K562 (cell line): Measurements from ENCODE around the gene MYH9. TPM values are rescaled to one million over a fixed set of nuclear protein-coding genes. Genes with fewer than 3 reads are reported as not detected.

Source experiments
- ATAC-seq: fragments of 200-7000 bp; cut with Tn5 transposase; 3 replicates; pipeline ENCODE4 v1.9.1; 2020; ENCODE audit warnings: moderate library complexity
- BruUV-seq: library from RNA; stranded (reverse); fragments of 400-500 nt; replicated peaks from 2 replicates; lab custom pipeline; 2021; lab: Mats Ljungman, UMichigan
- CTCF ChIA-PET: fragments of 300-600 bp; formaldehyde crosslinking; extraction: SDS; loops from one replicate; lab custom pipeline; 2021; ENCODE audit warnings: low intra/inter-chr PET ratio; lab: Yijun Ruan, JAX
- POLR2A ChIA-PET: fragments of 300-600, 350-650 bp; sonication (Branson Sonifier 250); formaldehyde crosslinking; extraction: SDS; loops from one replicate; lab custom pipeline; 2021; ENCODE audit warnings: antibody characterized with exemption, inconsistent platforms; lab: Yijun Ruan, JAX
- DNase-seq, 4 experiments: peaks; one replicate each; pipeline versions ENCODE4 v3.0.0 to v3.0.0-alpha.2; 2011 to 2018; ENCODE audit warnings: low spot score in 3 of 4, mixed read lengths in 3 of 4; ENCODE audit errors: extremely low read depth in 1 of 4
- FAIRE-seq: peaks from 2 replicates; lab custom pipeline; 2011; peaks lifted over from hg19 to GRCh38; lab: Jason Lieb, UNC
- H2AFZ ChIP-seq: 2 replicates; pipeline ENCODE4 v1.6.0; 2011; ENCODE audit warnings: low read depth, low read length, control low read depth, inconsistent platforms
- H3K27ac ChIP-seq: fragments of 200-600 bp; 3 replicates; pipeline ENCODE4 v1.8.0; 2011; ENCODE audit warnings: low read depth, mild to moderate bottlenecking, control low read depth, inconsistent platforms, low read length, moderate library complexity, mixed read lengths; ENCODE audit errors: extremely low read depth
- H3K27me3 ChIP-seq, 2 experiments: fragments of 300-600 bp in 1 of 2; 2 replicates in 1 of 2; 3 replicates in 1 of 2; pipeline versions ENCODE4 v1.6.0 to v1.8.0; 2011; ENCODE audit warnings: inconsistent platforms in 2 of 2, low read length in 2 of 2, mild to moderate bottlenecking in 1 of 2, mixed read lengths in 1 of 2, moderate library complexity in 1 of 2; ENCODE audit not compliant: control insufficient read depth in 2 of 2, insufficient read depth in 2 of 2
- H3K36me3 ChIP-seq: fragments of 300-600 bp; 3 replicates; pipeline ENCODE4 v1.8.0; 2011; ENCODE audit warnings: mild to moderate bottlenecking, low read length, inconsistent platforms; ENCODE audit not compliant: control insufficient read depth, insufficient read depth
- H3K4me1 ChIP-seq, 2 experiments: fragments of 200-600 bp in 1 of 2; replicated peaks in 1 of 2; 2 replicates in 1 of 2; 3 replicates in 1 of 2; pipeline versions ENCODE4 v1.5.1 to v1.8.0; 2011; ENCODE audit warnings: inconsistent platforms in 2 of 2, low read length in 2 of 2, mild to moderate bottlenecking in 1 of 2, mixed read lengths in 1 of 2, moderate library complexity in 1 of 2; ENCODE audit not compliant: control insufficient read depth in 2 of 2, insufficient read depth in 2 of 2
- H3K4me2 ChIP-seq: 2 replicates; pipeline ENCODE4 v1.6.1; 2011; ENCODE audit warnings: low read length, control low read depth, inconsistent platforms, mixed read lengths; ENCODE audit not compliant: insufficient read depth
- H3K4me3 ChIP-seq: fragments of 200-600 bp; sonication (generic), shearing (Covaris generic); 2 replicates; pipeline ENCODE4 v1.5.1; 2016; ENCODE audit warnings: control low read depth, inconsistent platforms
- H3K79me2 ChIP-seq: fragments of 200-600 bp; 3 replicates; pipeline ENCODE4 v1.8.0; 2011; ENCODE audit warnings: low read length, inconsistent platforms; ENCODE audit not compliant: control insufficient read depth, insufficient read depth
- H3K9ac ChIP-seq, 2 experiments: 2 replicates each; pipeline versions ENCODE4 v1.6.0 to v1.6.1; 2011; ENCODE audit warnings: low read depth in 2 of 2, low read length in 2 of 2, control low read depth in 1 of 2, inconsistent platforms in 1 of 2, mild to moderate bottlenecking in 1 of 2, mixed read lengths in 1 of 2; ENCODE audit not compliant: insufficient read depth in 1 of 2
- H3K9me1 ChIP-seq: one replicate; pipeline ENCODE4 v1.6.0; 2011; ENCODE audit warnings: inconsistent platforms, mild to moderate bottlenecking, low read length, moderate library complexity; ENCODE audit not compliant: control insufficient read depth, insufficient read depth
- H3K9me3 ChIP-seq: replicated peaks from 2 replicates; pipeline ENCODE4 v1.5.1; 2011; ENCODE audit warnings: low read depth, low read length, inconsistent platforms; ENCODE audit not compliant: control insufficient read depth, insufficient read depth
- H4K20me1 ChIP-seq: replicated peaks from 2 replicates; pipeline ENCODE4 v1.6.1; 2011; ENCODE audit warnings: low read length, inconsistent platforms, mixed read lengths; ENCODE audit not compliant: control insufficient read depth, insufficient read depth
- CHAMP1 ChIP-seq: fragments of 450-650 bp; IDR thresholded peaks from 2 replicates; pipeline ENCODE4 v1.6.1; 2016; ENCODE audit warnings: mild to moderate bottlenecking
- DMBX1 ChIP-seq: fragments of 250-450 bp; sonication (Bioruptor Pico); IDR thresholded peaks from 2 replicates; pipeline ENCODE4 v1.8.0; 2022; ENCODE audit warnings: inconsistent platforms, mild to moderate bottlenecking, moderate library complexity, borderline replicate concordance
- KDM1A ChIP-seq, 2 experiments: fragments of 450-650 bp; IDR thresholded peaks; 2 replicates each; pipeline ENCODE4 v1.6.1; 2016; ENCODE audit warnings: mild to moderate bottlenecking in 2 of 2
- NKRF ChIP-seq: fragments of 450-650 bp; IDR thresholded peaks from 2 replicates; pipeline ENCODE4 v1.6.1; 2016; ENCODE audit warnings: borderline replicate concordance
- PTBP1 ChIP-seq: fragments of 200-400 bp; formaldehyde crosslinking; IDR thresholded peaks from 2 replicates; pipeline ENCODE4 v1.6.1; 2017; ENCODE audit warnings: low read depth, low read length
- RUNX1 ChIP-seq: sonication (generic); IDR thresholded peaks from 2 replicates; pipeline ENCODE4 v1.6.1; 2016; ENCODE audit warnings: antibody characterized with exemption, low read depth
- ZBTB11 ChIP-seq, 3 experiments: fragments of 200-800 bp in 1 of 3; fragments of 250-450 bp in 1 of 3; fragments of 450-650 bp in 1 of 3; sonication (Bioruptor Pico) in 1 of 3; sonication (Bioruptor generic) in 1 of 3; formaldehyde crosslinking in 1 of 3; IDR thresholded peaks; 2 replicates each; pipeline versions ENCODE4 v1.6.1 to v1.8.0; 2016 to 2022; ENCODE audit warnings: mild to moderate bottlenecking in 2 of 3, missing genetic modification characterization in 2 of 3, missing compliant biosample characterization in 1 of 3, moderate library complexity in 1 of 3
- ZNF133 ChIP-seq: fragments of 250-450 bp; sonication (Bioruptor Pico); IDR thresholded peaks from 2 replicates; pipeline ENCODE4 v1.4.0; 2020; ENCODE audit warnings: mild to moderate bottlenecking
- ZNF316 ChIP-seq: fragments of 450-650 bp; IDR thresholded peaks from 2 replicates; pipeline ENCODE4 v1.6.1; 2016
- ZNF79 ChIP-seq: fragments of 250-450 bp; sonication (Bioruptor Pico); IDR thresholded peaks from 2 replicates; pipeline ENCODE4 v1.4.0; 2020; ENCODE audit warnings: low read depth, mild to moderate bottlenecking, moderate library complexity
- WGBS: fragments of 100-300 bp; shearing (Covaris generic); methylation state at CpG from one replicate; pipeline ENCODE4 v1.1.6; 2016; ENCODE audit warnings: low coverage, mixed read lengths; ENCODE audit not compliant: insufficient coverage; ENCODE audit errors: missing lambda C conversion rate; 5-methylcytosine and 5-hydroxymethylcytosine counted together
- in situ Hi-C: fragments of 300-500 bp; cut with MboI; formaldehyde crosslinking; loops from 4 replicates; pipeline ENCODE4 v1.15.0; 2018; ENCODE audit warnings: inconsistent platforms, mixed read lengths
- intact Hi-C: fragments of 100-400 bp; cut with micrococcal nuclease; formaldehyde crosslinking; loops from 2 replicates; pipeline ENCODE4 v1.14.2; 2022
- polyA plus RNA-seq, 8 experiments: library from polyadenylated mRNA; depleted of rRNA in 4 of 8; stranded (reverse) in 5 of 8; unstranded in 3 of 8; fragments of >200 nt; fragmentation: Nextera tagmentation in 2 of 8; fragmentation: Illumina TruSeq in 1 of 8; extraction: Ambion mirVana in 2 of 8; extraction: Trizol in 1 of 8; gene quantifications; 2 replicates each; pipeline versions ENCODE4 v1.2.1 to v1.2.3, GENCODE V29; 2011 to 2014; ENCODE audit warnings: inconsistent platforms in 1 of 8, missing spikeins in 1 of 8
- total RNA-seq, 7 experiments: library from RNA; depleted of rRNA in 6 of 7; stranded (reverse); fragments of >200 nt in 6 of 7; fragmentation: Illumina TruSeq in 2 of 7; extraction: Trizol in 2 of 7; gene quantifications; 2 replicates each; pipeline versions ENCODE4 v1.2.1 to v1.2.3, GENCODE V29; 2011 to 2021; ENCODE audit warnings: low replicate concordance in 1 of 7

Gene MYH9
- total and polyA plus RNA-seq, 9 of the 15 experiments (the other 6 are each of a cell fraction or from before 2014, with no cell fraction given), result 0.71 to 111 (median 24.6) TPM

- H4K20me1 ChIP-seq, result no peaks in the 10 kb centered on the region; the same call in 1 of the 2 replicates
- no peaks in the 10 kb centered on the region for H3K27me3 ChIP-seq
- no TSS peak for BruUV-seq
- no peak overlapping the region for H3K4me3 ChIP-seq
- no peaks in the 10 kb centered on the region for H3K9me3 ChIP-seq
- H3K36me3 ChIP-seq, result peaks cover 91% of the 10 kb centered on the region; the same call in 2 of the 3 replicates
- in situ Hi-C loops, result no loop called here
- no peaks in the 10 kb centered on the region for H3K79me2 ChIP-seq
- 89% methylated on average over 8 of the region's 8 CpGs for WGBS
- no peak for ATAC-seq
- intact Hi-C loops, result loop anchor here (5.0 kb wide), 1 partner anchor 170 kb away; no protein-coding TSS in a partner anchor
- TF ChIP-seq KDM1A (IDR thresholded peaks at IDR 0.05) (no peak), NKRF (no peak), RUNX1 (no peak), ZNF79 (CRISPR knock-in tag) (no peak), ZBTB11 (CRISPR knock-in tag; IDR thresholded peaks at IDR 0.05) (no peak), CHAMP1 (no peak), DMBX1 (no peak), ZNF316 (no peak), PTBP1 (no peak), ZNF133 (CRISPR knock-in tag) (no peak)
- no peaks in the 10 kb centered on the region for H3K9me1 ChIP-seq
- no peak for DNase-seq
- no peak overlapping the region for H2AFZ ChIP-seq
- FAIRE-seq, result no peak
- no peak overlapping the region for H3K27ac ChIP-seq
- H3K4me1 ChIP-seq, result no peaks in the 10 kb centered on the region
- H3K9ac ChIP-seq, result no peak overlapping the region
- H3K4me2 ChIP-seq, result no peak overlapping the region
- CTCF ChIA-PET, result interaction anchor here (1.0 to 2.4 kb wide), 3 partner anchors 147 to 184 kb away, joined by 3 to 18 read pairs (median 5); no protein-coding TSS in a partner anchor
- POLR2A ChIA-PET, result interaction anchor here (0.6 to 1.9 kb wide), 3 partner anchors 27 to 169 kb away, joined by 3 to 5 read pairs (median 3); no protein-coding TSS in a partner anchor
Observed at GRCh38 chr22:36301851-36302250, 85.9 kb downstream of the MYH9 start.
